SK-N-SH treated with all-trans-retinoic acid at 6 μM for 48 hours (cell line): ENCODE data around the gene QRICH1.
A peak's percentile ranks its signal among the peaks of the same experiment; 100 is the strongest.

Experiments used
- ATAC-seq: fragments of 200-7000 bp; cut with Tn5 transposase; 3 replicates; pipeline ENCODE4 v1.9.1; 2020; ENCODE audit warnings: mild to moderate bottlenecking, moderate library complexity
- ARNTL ChIP-seq: fragments of 450-650 bp; formaldehyde crosslinking; IDR thresholded peaks from 2 replicates; pipeline ENCODE4 v1.5.0; 2020; ENCODE audit warnings: low read depth, mild to moderate bottlenecking, moderate library complexity, borderline replicate concordance
- BACH2 ChIP-seq: fragments of 250-450 bp; sonication (Bioruptor Pico); IDR thresholded peaks from 2 replicates; pipeline ENCODE4 v1.9.0; 2021; ENCODE audit warnings: mild to moderate bottlenecking, borderline replicate concordance
- ESRRG ChIP-seq: fragments of 250-450 bp; sonication (Bioruptor Pico); IDR thresholded peaks from 2 replicates; pipeline ENCODE4 v1.6.1; 2021; ENCODE audit warnings: mild to moderate bottlenecking
- GLIS3 ChIP-seq: fragments of 250-450 bp; sonication (Bioruptor Pico); IDR thresholded peaks from 2 replicates; pipeline ENCODE4 v1.5.0; 2020; ENCODE audit warnings: mild to moderate bottlenecking, moderate library complexity
- OSR1 ChIP-seq: fragments of 250-450 bp; sonication (Bioruptor Pico); IDR thresholded peaks from 2 replicates; pipeline ENCODE4 v1.8.0; 2022; ENCODE audit warnings: moderate library complexity, mild to moderate bottlenecking, inconsistent platforms
- POU6F1 ChIP-seq: fragments of 250-450 bp; sonication (Bioruptor Pico); IDR thresholded peaks from 2 replicates; pipeline ENCODE4 v1.8.0; 2021; ENCODE audit warnings: low read depth, mild to moderate bottlenecking, moderate library complexity, borderline replicate concordance
- PPARA ChIP-seq: fragments of 250-450 bp; sonication (Bioruptor Pico); IDR thresholded peaks from 2 replicates; pipeline ENCODE4 v1.5.0; 2020; ENCODE audit warnings: mild to moderate bottlenecking, borderline replicate concordance
- RARB ChIP-seq: fragments of 250-450 bp; sonication (Bioruptor Pico); IDR thresholded peaks from 2 replicates; pipeline ENCODE4 v1.8.0; 2021; ENCODE audit warnings: mild to moderate bottlenecking, moderate library complexity
- SNAI2 ChIP-seq: fragments of 250-450 bp; sonication (Bioruptor Pico); IDR thresholded peaks from 2 replicates; pipeline ENCODE4 v1.5.0; 2020; ENCODE audit warnings: mild to moderate bottlenecking, moderate library complexity
- TCF4 ChIP-seq: fragments of 250-450 bp; sonication (Bioruptor Pico); IDR thresholded peaks from 2 replicates; pipeline ENCODE4 v1.8.0; 2021; ENCODE audit warnings: mild to moderate bottlenecking, moderate library complexity, borderline replicate concordance
- TOX ChIP-seq: fragments of 250-450 bp; sonication (Bioruptor Pico); IDR thresholded peaks from 2 replicates; pipeline ENCODE4 v1.8.0; 2021; ENCODE audit warnings: mild to moderate bottlenecking, moderate library complexity, borderline replicate concordance
- ZFP3 ChIP-seq: fragments of 250-450 bp; sonication (Bioruptor Pico); IDR thresholded peaks from 2 replicates; pipeline ENCODE4 v1.5.0; 2020; ENCODE audit warnings: mild to moderate bottlenecking, moderate library complexity
- ZNF70 ChIP-seq: fragments of 450-650 bp; formaldehyde crosslinking; IDR thresholded peaks from 2 replicates; pipeline ENCODE4 v1.5.0; 2020; ENCODE audit warnings: mild to moderate bottlenecking, moderate library complexity
- TF ChIP-seq, protein P1 (sequence below): fragments of 250-450 bp; sonication (Bioruptor Pico); IDR thresholded peaks from 2 replicates; pipeline ENCODE4 v1.5.0; 2020; ENCODE audit warnings: mild to moderate bottlenecking, moderate library complexity
- TF ChIP-seq, protein P2 (sequence below): fragments of 250-450 bp; sonication (Bioruptor Pico); IDR thresholded peaks from 2 replicates; pipeline ENCODE4 v1.5.1; 2020; ENCODE audit warnings: low read depth, mild to moderate bottlenecking, moderate library complexity
- TF ChIP-seq, protein P3 (sequence below): fragments of 250-450 bp; sonication (Bioruptor Pico); IDR thresholded peaks from 2 replicates; pipeline ENCODE4 v1.8.0; 2020; ENCODE audit warnings: mild to moderate bottlenecking, moderate library complexity, borderline replicate concordance
- TF ChIP-seq, protein P4 (sequence below): fragments of 250-450 bp; sonication (Bioruptor Pico); IDR thresholded peaks from 2 replicates; pipeline ENCODE4 v1.5.1; 2021; ENCODE audit warnings: mild to moderate bottlenecking, moderate library complexity

The QRICH1 gene

GRCh38 chr3:49017971-49018706 is 75.7 kb downstream of the QRICH1 start, which contains the start of gene DALRD3:
Gene DALRD3 (minus strand): TSS chr3:49018580. CDS start chr3:49018564, 16 bp downstream.
- peak; percentile 51 for ATAC-seq

DNA sequence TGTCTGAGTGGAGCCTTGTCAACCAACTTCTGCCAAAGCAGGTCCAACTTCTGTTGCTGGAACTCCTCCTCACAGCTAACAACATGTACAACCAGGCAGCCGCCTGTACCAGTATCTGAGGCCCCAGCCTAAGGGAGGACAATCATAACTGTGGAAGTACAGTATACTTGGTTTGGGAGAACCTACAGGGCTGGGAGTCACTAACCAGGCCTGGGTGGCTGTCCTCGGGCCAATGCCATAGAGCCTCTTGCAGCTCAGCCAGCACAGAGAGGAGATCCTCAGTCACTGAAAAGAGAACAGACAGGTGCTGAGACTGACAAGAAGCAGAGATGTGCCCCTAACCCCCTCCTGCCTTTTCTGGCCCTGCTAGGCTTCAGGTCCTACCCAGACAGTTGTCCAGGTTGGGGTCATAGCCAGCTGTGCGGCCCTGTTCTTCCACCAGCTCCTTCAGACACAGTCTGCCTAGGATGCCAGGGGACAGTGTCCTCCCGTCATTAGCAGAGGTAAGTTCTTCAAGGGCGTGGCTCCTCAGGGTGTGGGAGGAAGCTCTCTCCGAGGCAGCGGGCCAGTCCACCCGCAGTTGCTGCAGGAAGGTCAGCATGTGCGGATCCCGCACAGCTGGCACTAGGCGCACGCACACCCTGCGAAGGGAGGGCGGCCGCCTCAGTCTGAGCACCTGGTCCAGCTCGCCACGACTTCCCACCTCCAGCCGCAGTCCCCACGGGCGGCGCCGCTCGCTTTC is 76.5 kb downstream of the QRICH1 start:
- peak; percentile 0 for ATAC-seq
- TF ChIP-seq GLIS3 = 0 out of 2 replicates have a peak, but pooled peaks have one; percentile 38
- no peak for TF ChIP-seq BACH2 (CRISPR knock-in tag)

More at GRCh38 chr3:49017971-49018706, 75.7 kb downstream of the QRICH1 start, which contains the start of gene DALRD3:
- TF ChIP-seq PPARA (CRISPR knock-in tag) = no peak
- TF ChIP-seq BACH2 (CRISPR knock-in tag) = no peak
- TF ChIP-seq, protein P1, sequence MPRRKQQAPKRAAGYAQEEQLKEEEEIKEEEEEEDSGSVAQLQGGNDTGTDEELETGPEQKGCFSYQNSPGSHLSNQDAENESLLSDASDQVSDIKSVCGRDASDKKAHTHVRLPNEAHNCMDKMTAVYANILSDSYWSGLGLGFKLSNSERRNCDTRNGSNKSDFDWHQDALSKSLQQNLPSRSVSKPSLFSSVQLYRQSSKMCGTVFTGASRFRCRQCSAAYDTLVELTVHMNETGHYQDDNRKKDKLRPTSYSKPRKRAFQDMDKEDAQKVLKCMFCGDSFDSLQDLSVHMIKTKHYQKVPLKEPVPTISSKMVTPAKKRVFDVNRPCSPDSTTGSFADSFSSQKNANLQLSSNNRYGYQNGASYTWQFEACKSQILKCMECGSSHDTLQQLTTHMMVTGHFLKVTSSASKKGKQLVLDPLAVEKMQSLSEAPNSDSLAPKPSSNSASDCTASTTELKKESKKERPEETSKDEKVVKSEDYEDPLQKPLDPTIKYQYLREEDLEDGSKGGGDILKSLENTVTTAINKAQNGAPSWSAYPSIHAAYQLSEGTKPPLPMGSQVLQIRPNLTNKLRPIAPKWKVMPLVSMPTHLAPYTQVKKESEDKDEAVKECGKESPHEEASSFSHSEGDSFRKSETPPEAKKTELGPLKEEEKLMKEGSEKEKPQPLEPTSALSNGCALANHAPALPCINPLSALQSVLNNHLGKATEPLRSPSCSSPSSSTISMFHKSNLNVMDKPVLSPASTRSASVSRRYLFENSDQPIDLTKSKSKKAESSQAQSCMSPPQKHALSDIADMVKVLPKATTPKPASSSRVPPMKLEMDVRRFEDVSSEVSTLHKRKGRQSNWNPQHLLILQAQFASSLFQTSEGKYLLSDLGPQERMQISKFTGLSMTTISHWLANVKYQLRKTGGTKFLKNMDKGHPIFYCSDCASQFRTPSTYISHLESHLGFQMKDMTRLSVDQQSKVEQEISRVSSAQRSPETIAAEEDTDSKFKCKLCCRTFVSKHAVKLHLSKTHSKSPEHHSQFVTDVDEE (CRISPR knock-in tag) = no peak
- TF ChIP-seq OSR1 (CRISPR knock-in tag) = no peak
- TF ChIP-seq, protein P2, sequence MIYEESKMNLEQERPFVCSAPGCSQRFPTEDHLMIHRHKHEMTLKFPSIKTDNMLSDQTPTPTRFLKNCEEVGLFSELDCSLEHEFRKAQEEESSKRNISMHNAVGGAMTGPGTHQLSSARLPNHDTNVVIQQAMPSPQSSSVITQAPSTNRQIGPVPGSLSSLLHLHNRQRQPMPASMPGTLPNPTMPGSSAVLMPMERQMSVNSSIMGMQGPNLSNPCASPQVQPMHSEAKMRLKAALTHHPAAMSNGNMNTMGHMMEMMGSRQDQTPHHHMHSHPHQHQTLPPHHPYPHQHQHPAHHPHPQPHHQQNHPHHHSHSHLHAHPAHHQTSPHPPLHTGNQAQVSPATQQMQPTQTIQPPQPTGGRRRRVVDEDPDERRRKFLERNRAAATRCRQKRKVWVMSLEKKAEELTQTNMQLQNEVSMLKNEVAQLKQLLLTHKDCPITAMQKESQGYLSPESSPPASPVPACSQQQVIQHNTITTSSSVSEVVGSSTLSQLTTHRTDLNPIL (CRISPR knock-in tag) = no peak
- no peak for TF ChIP-seq ESRRG (CRISPR knock-in tag)
- TF ChIP-seq GLIS3 = no peak
- no peak for TF ChIP-seq ZFP3 (CRISPR knock-in tag)
- no peak for TF ChIP-seq ZNF70 (CRISPR knock-in tag)

DNA sequence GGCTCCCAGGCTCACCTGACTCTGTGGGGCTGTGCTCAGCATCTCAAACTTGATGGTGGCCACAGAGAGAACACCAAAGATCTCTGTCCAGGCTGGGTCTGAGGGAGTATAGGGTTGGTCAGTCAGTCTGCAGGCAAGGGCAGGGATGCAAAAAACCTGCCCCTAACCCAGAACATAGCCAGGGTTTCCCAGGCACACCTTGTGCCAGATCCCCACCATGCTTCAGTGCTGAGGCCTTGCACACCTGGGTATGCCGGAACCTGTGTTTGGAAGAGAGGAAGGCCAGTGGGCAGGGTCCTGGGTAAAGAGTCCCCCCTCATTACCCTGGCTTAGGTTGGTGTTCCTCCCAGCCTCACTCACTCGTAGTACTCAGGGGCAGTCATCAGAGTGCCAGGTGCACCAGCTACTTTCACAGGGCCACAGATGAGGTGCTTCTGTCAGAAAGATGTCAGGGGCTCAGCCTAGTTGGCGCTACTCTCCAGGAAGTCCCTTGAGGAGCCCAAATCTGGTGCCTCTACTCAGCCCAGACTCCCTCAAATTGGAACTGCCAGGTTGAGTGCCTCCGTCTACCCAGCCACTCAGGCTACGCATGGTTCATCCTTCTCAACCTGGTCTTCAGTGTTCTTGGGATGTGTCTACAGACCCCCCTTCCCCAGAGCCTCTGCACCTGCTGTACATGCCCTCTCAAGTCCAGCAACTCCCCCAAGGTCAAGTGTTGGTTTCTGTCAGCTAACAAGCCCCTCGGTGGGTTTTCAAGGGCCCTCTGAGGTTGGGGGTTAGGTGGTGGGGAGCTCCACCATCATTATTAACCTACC is 77.2 kb downstream of the QRICH1 start:
- TF ChIP-seq SNAI2 (CRISPR knock-in tag) = no peak
- TF ChIP-seq, protein P1 (CRISPR knock-in tag) = no peak
- TF ChIP-seq BACH2 (CRISPR knock-in tag) = no peak
- TF ChIP-seq, protein P3, sequence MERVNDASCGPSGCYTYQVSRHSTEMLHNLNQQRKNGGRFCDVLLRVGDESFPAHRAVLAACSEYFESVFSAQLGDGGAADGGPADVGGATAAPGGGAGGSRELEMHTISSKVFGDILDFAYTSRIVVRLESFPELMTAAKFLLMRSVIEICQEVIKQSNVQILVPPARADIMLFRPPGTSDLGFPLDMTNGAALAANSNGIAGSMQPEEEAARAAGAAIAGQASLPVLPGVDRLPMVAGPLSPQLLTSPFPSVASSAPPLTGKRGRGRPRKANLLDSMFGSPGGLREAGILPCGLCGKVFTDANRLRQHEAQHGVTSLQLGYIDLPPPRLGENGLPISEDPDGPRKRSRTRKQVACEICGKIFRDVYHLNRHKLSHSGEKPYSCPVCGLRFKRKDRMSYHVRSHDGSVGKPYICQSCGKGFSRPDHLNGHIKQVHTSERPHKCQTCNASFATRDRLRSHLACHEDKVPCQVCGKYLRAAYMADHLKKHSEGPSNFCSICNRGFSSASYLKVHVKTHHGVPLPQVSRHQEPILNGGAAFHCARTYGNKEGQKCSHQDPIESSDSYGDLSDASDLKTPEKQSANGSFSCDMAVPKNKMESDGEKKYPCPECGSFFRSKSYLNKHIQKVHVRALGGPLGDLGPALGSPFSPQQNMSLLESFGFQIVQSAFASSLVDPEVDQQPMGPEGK (CRISPR knock-in tag) = no peak
- TF ChIP-seq, protein P2 (CRISPR knock-in tag) = no peak
- no peak for TF ChIP-seq RARB (CRISPR knock-in tag)
- TF ChIP-seq, protein P4, sequence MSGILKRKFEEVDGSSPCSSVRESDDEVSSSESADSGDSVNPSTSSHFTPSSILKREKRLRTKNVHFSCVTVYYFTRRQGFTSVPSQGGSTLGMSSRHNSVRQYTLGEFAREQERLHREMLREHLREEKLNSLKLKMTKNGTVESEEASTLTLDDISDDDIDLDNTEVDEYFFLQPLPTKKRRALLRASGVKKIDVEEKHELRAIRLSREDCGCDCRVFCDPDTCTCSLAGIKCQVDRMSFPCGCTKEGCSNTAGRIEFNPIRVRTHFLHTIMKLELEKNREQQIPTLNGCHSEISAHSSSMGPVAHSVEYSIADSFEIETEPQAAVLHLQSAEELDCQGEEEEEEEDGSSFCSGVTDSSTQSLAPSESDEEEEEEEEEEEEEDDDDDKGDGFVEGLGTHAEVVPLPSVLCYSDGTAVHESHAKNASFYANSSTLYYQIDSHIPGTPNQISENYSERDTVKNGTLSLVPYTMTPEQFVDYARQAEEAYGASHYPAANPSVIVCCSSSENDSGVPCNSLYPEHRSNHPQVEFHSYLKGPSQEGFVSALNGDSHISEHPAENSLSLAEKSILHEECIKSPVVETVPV (CRISPR knock-in tag) = no peak
- TF ChIP-seq POU6F1 = no peak
- TF ChIP-seq ZFP3 (CRISPR knock-in tag) = no peak
- no peak for TF ChIP-seq TCF4 (CRISPR knock-in tag)
- TF ChIP-seq ZNF70 (CRISPR knock-in tag) = no peak
- TF ChIP-seq ARNTL = no peak
- TF ChIP-seq OSR1 (CRISPR knock-in tag) = no peak
- no peak for TF ChIP-seq TOX (CRISPR knock-in tag)
- ATAC-seq = no peak
